HepG2 (cell line): Measurements from ENCODE around the gene TRMT5. TPM values are rescaled to one million over a fixed set of nuclear protein-coding genes. Genes with fewer than 3 reads are reported as not detected.

Experiments
- TBX2 ChIP-seq: sonication (generic); formaldehyde crosslinking; IDR thresholded peaks from 2 replicates; pipeline ENCODE4 v1.5.0; 2020; ENCODE audit warnings: missing genetic modification reagents, mild to moderate bottlenecking, borderline replicate concordance
- ZNF761 ChIP-seq: sonication (generic); formaldehyde crosslinking; conservative IDR thresholded peaks from 2 replicates; pipeline ENCODE4 v1.4.0; 2020; ENCODE audit warnings: mild to moderate bottlenecking, missing genetic modification reagents
- polyA plus RNA-seq, 8 experiments: library from polyadenylated mRNA; depleted of rRNA in 3 of 8; stranded (reverse) in 7 of 8; unstranded in 1 of 8; fragments of >200 nt; fragmentation: Illumina TruSeq in 4 of 8; extraction: Trizol in 4 of 8; gene quantifications; 2 replicates each; pipeline versions ENCODE4 v1.2.1 to v1.2.3, GENCODE V29; 2011 to 2016; ENCODE audit warnings: low read depth in 4 of 8, missing spikeins in 1 of 8, mixed read lengths in 1 of 8; ENCODE audit not compliant: insufficient read depth in 1 of 8
- total RNA-seq, 5 experiments: library from RNA; depleted of rRNA; stranded (reverse); fragments of >200 nt; fragmentation: Illumina TruSeq; extraction: Trizol; gene quantifications; 2 replicates each; pipeline ENCODE4 v1.2.3, GENCODE V29; 2016; ENCODE audit warnings: low read depth in 1 of 5
- TF ChIP-seq, protein P1 (sequence below): sonication (generic); formaldehyde crosslinking; IDR thresholded peaks from 2 replicates; pipeline ENCODE4 v1.4.0; 2020; ENCODE audit warnings: missing genetic modification reagents, mild to moderate bottlenecking, borderline replicate concordance
- TF ChIP-seq, protein P2 (sequence below): sonication (generic); formaldehyde crosslinking; IDR thresholded peaks from 2 replicates; pipeline ENCODE4 v1.8.0; 2022; ENCODE audit warnings: mild to moderate bottlenecking, missing genetic modification reagents; ENCODE audit not compliant: insufficient replicate concordance
- TF ChIP-seq, protein P3 (sequence below), 2 experiments: sonication (generic) in 1 of 2; formaldehyde crosslinking in 1 of 2; IDR thresholded peaks; 2 replicates each; pipeline versions ENCODE4 v1.6.1 to v1.9.0; 2014 to 2022; ENCODE audit warnings: antibody characterized with exemption in 1 of 2, borderline replicate concordance in 1 of 2, inconsistent platforms in 1 of 2, low read depth in 1 of 2, missing genetic modification reagents in 1 of 2
- TF ChIP-seq, protein P4 (sequence below): sonication (generic); formaldehyde crosslinking; IDR thresholded peaks from 2 replicates; pipeline ENCODE4 v1.5.0; 2020; ENCODE audit warnings: missing genetic modification reagents
- TF ChIP-seq, protein P5 (sequence below): sonication (generic); formaldehyde crosslinking; IDR thresholded peaks from 2 replicates; pipeline ENCODE4 v1.9.0; 2021; ENCODE audit warnings: missing genetic modification reagents, borderline replicate concordance
- TF ChIP-seq, protein P6 (sequence below): fragments of 450-650 bp; IDR thresholded peaks from 2 replicates; pipeline ENCODE4 v1.6.1; 2017; ENCODE audit warnings: mild to moderate bottlenecking

TRMT5 gene
- total and polyA plus RNA-seq, 2 of the 13 experiments (the other 11 are each of a cell fraction or from before 2014, with no cell fraction given), result 3.6 to 16.0 TPM

DNA sequence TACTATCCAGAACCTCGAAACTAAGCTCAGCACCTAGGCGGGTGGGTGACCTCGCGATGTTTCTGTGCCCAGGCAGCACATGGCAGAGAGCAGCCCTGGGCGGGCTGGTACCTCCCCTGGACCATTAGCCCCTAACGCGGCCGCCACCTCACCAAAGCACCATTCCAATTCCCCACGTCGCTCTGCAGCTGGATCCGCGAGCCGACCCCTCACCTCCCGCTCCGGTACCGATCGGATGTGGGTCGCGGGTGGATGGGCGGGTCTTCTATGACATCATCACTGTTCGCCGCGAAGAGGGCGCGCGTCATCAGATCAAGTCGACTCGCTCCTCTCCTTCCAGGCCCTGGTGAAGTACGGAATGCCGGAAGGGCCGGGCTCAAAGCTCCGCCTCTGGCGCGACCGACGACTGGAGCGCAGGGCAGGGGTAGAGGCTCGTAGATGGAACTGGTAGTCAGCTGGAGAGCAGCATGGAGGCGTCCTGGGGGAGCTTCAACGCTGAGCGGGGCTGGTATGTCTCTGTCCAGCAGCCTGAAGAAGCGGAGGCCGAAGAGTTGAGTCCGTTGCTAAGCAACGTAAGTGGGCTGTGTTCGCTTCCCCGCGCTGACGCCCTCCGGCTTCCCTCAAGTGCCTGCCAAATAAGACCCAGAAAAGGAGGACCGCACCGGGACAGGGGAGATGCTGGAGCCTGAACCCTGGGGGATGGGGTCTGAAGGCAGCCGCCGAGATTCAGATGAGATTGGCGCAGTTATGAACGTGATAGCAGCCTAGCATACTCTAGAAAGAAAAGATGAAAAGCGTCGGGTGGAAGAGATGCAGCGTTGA is at the start of gene TRMT5, which contains the start of gene SLC38A6 (continued):
- TF ChIP-seq, protein P1, sequence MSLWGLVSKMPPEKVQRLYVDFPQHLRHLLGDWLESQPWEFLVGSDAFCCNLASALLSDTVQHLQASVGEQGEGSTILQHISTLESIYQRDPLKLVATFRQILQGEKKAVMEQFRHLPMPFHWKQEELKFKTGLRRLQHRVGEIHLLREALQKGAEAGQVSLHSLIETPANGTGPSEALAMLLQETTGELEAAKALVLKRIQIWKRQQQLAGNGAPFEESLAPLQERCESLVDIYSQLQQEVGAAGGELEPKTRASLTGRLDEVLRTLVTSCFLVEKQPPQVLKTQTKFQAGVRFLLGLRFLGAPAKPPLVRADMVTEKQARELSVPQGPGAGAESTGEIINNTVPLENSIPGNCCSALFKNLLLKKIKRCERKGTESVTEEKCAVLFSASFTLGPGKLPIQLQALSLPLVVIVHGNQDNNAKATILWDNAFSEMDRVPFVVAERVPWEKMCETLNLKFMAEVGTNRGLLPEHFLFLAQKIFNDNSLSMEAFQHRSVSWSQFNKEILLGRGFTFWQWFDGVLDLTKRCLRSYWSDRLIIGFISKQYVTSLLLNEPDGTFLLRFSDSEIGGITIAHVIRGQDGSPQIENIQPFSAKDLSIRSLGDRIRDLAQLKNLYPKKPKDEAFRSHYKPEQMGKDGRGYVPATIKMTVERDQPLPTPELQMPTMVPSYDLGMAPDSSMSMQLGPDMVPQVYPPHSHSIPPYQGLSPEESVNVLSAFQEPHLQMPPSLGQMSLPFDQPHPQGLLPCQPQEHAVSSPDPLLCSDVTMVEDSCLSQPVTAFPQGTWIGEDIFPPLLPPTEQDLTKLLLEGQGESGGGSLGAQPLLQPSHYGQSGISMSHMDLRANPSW (CRISPR knock-in tag), result 0 out of 2 replicates have a peak, but pooled peaks have one; percentile 19
- peak; percentile 54; the same call in 1 of the 2 replicates for TF ChIP-seq ZNF761 (CRISPR knock-in tag)
- TF ChIP-seq TBX2, result peak; percentile 77; the same call in 1 of the 2 replicates
- TF ChIP-seq, protein P2, sequence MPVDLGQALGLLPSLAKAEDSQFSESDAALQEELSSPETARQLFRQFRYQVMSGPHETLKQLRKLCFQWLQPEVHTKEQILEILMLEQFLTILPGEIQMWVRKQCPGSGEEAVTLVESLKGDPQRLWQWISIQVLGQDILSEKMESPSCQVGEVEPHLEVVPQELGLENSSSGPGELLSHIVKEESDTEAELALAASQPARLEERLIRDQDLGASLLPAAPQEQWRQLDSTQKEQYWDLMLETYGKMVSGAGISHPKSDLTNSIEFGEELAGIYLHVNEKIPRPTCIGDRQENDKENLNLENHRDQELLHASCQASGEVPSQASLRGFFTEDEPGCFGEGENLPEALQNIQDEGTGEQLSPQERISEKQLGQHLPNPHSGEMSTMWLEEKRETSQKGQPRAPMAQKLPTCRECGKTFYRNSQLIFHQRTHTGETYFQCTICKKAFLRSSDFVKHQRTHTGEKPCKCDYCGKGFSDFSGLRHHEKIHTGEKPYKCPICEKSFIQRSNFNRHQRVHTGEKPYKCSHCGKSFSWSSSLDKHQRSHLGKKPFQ (CRISPR knock-in tag), result no peak
- TF ChIP-seq, protein P3, sequence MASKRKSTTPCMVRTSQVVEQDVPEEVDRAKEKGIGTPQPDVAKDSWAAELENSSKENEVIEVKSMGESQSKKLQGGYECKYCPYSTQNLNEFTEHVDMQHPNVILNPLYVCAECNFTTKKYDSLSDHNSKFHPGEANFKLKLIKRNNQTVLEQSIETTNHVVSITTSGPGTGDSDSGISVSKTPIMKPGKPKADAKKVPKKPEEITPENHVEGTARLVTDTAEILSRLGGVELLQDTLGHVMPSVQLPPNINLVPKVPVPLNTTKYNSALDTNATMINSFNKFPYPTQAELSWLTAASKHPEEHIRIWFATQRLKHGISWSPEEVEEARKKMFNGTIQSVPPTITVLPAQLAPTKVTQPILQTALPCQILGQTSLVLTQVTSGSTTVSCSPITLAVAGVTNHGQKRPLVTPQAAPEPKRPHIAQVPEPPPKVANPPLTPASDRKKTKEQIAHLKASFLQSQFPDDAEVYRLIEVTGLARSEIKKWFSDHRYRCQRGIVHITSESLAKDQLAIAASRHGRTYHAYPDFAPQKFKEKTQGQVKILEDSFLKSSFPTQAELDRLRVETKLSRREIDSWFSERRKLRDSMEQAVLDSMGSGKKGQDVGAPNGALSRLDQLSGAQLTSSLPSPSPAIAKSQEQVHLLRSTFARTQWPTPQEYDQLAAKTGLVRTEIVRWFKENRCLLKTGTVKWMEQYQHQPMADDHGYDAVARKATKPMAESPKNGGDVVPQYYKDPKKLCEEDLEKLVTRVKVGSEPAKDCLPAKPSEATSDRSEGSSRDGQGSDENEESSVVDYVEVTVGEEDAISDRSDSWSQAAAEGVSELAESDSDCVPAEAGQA (IDR thresholded peaks at IDR 0.05; ENCODE audit: low read depth), result peak; percentile 90
- TF ChIP-seq, protein P3 (CRISPR knock-in tag; IDR thresholded peaks at IDR 0.05; ENCODE audit: borderline replicate concordance), result no peak
- TF ChIP-seq, protein P4, sequence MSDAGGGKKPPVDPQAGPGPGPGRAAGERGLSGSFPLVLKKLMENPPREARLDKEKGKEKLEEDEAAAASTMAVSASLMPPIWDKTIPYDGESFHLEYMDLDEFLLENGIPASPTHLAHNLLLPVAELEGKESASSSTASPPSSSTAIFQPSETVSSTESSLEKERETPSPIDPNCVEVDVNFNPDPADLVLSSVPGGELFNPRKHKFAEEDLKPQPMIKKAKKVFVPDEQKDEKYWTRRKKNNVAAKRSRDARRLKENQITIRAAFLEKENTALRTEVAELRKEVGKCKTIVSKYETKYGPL (CRISPR knock-in tag), result no peak
- TF ChIP-seq, protein P5, sequence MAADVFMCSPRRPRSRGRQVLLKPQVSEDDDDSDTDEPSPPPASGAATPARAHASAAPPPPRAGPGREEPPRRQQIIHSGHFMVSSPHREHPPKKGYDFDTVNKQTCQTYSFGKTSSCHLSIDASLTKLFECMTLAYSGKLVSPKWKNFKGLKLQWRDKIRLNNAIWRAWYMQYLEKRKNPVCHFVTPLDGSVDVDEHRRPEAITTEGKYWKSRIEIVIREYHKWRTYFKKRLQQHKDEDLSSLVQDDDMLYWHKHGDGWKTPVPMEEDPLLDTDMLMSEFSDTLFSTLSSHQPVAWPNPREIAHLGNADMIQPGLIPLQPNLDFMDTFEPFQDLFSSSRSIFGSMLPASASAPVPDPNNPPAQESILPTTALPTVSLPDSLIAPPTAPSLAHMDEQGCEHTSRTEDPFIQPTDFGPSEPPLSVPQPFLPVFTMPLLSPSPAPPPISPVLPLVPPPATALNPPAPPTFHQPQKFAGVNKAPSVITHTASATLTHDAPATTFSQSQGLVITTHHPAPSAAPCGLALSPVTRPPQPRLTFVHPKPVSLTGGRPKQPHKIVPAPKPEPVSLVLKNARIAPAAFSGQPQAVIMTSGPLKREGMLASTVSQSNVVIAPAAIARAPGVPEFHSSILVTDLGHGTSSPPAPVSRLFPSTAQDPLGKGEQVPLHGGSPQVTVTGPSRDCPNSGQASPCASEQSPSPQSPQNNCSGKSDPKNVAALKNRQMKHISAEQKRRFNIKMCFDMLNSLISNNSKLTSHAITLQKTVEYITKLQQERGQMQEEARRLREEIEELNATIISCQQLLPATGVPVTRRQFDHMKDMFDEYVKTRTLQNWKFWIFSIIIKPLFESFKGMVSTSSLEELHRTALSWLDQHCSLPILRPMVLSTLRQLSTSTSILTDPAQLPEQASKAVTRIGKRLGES, result no peak
- TF ChIP-seq, protein P6, sequence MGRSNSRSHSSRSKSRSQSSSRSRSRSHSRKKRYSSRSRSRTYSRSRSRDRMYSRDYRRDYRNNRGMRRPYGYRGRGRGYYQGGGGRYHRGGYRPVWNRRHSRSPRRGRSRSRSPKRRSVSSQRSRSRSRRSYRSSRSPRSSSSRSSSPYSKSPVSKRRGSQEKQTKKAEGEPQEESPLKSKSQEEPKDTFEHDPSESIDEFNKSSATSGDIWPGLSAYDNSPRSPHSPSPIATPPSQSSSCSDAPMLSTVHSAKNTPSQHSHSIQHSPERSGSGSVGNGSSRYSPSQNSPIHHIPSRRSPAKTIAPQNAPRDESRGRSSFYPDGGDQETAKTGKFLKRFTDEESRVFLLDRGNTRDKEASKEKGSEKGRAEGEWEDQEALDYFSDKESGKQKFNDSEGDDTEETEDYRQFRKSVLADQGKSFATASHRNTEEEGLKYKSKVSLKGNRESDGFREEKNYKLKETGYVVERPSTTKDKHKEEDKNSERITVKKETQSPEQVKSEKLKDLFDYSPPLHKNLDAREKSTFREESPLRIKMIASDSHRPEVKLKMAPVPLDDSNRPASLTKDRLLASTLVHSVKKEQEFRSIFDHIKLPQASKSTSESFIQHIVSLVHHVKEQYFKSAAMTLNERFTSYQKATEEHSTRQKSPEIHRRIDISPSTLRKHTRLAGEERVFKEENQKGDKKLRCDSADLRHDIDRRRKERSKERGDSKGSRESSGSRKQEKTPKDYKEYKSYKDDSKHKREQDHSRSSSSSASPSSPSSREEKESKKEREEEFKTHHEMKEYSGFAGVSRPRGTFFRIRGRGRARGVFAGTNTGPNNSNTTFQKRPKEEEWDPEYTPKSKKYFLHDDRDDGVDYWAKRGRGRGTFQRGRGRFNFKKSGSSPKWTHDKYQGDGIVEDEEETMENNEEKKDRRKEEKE, result no peak
